Tibial nerve (tissue), 4 donors: ENCODE measurements around the gene CCDC186. TPM values are rescaled to one million over a fixed set of nuclear protein-coding genes. Genes with fewer than 3 reads are reported as not detected.

ENCODE experiments used
- DNase-seq, 2 donors: peaks; one replicate each; pipeline ENCODE4 v3.0.0-alpha.2; 2019; ENCODE audit warnings: low spot score in 2 of 2
- H3K27ac ChIP-seq, 4 donors: fragments of 200-600 bp; sonication (generic) in 3 of 4; one replicate each; pipeline ENCODE4 v1.5.1; 2017 to 2019; ENCODE audit warnings: mild to moderate bottlenecking in 1 of 4
- H3K27me3 ChIP-seq, 2 donors: fragments of 200-600 bp; sonication (generic) in 1 of 2; one replicate each; pipeline versions ENCODE4 v1.5.1 to v1.6.0; 2017 to 2019
- H3K36me3 ChIP-seq, 3 donors: fragments of 200-600 bp; sonication (generic); one replicate each; pipeline ENCODE4 v1.5.1; 2018 to 2019
- H3K4me1 ChIP-seq, 4 donors: fragments of 200-600 bp; sonication (generic) in 3 of 4; one replicate each; pipeline ENCODE4 v1.5.1; 2017 to 2019
- H3K4me3 ChIP-seq, 4 donors: fragments of 200-600 bp; sonication (generic) in 3 of 4; one replicate each; pipeline ENCODE4 v1.5.1; 2017 to 2019; ENCODE audit warnings: mild to moderate bottlenecking in 1 of 4, moderate library complexity in 1 of 4
- H3K9me3 ChIP-seq, 4 donors: fragments of 200-600 bp; sonication (generic) in 3 of 4; one replicate each; pipeline ENCODE4 v1.5.1; 2017 to 2019
- EP300 ChIP-seq, 2 donors: sonication (generic); formaldehyde crosslinking; IDR thresholded peaks; one replicate each; pipeline ENCODE4 v1.6.1; 2017; ENCODE audit warnings: antibody characterized with exemption in 2 of 2, mild to moderate bottlenecking in 1 of 2
- POLR2A ChIP-seq, 2 donors: fragments of 450-650 bp; IDR thresholded peaks; one replicate each; pipeline ENCODE4 v1.6.1; 2017; ENCODE audit warnings: antibody characterized with exemption in 2 of 2, mild to moderate bottlenecking in 2 of 2, moderate library complexity in 2 of 2
- WGBS, 2 donors: methylation state at CpG; one replicate each; pipeline ENCODE4 v1.1.5; 2018; 5-methylcytosine and 5-hydroxymethylcytosine counted together
- total RNA-seq, 4 donors: library from RNA; depleted of rRNA; stranded (reverse); fragments of >200 nt; gene quantifications; one replicate each; pipeline ENCODE4 v1.1.0, GENCODE V29; 2016
- TF ChIP-seq, protein P1 (sequence below), 5 experiments: fragments of 200-600 bp in 3 of 5; fragments of 450-650 bp in 2 of 5; sonication (generic) in 3 of 5; IDR thresholded peaks; one replicate each; pipeline ENCODE4 v1.5.1; 2016 to 2019; ENCODE audit warnings: antibody characterized with exemption in 5 of 5, mild to moderate bottlenecking in 3 of 5, moderate library complexity in 2 of 5

CCDC186 gene
- total RNA-seq, 4 donors from 2014 or later: 11.6 to 18.0 (median 14.4) TPM

DNA sequence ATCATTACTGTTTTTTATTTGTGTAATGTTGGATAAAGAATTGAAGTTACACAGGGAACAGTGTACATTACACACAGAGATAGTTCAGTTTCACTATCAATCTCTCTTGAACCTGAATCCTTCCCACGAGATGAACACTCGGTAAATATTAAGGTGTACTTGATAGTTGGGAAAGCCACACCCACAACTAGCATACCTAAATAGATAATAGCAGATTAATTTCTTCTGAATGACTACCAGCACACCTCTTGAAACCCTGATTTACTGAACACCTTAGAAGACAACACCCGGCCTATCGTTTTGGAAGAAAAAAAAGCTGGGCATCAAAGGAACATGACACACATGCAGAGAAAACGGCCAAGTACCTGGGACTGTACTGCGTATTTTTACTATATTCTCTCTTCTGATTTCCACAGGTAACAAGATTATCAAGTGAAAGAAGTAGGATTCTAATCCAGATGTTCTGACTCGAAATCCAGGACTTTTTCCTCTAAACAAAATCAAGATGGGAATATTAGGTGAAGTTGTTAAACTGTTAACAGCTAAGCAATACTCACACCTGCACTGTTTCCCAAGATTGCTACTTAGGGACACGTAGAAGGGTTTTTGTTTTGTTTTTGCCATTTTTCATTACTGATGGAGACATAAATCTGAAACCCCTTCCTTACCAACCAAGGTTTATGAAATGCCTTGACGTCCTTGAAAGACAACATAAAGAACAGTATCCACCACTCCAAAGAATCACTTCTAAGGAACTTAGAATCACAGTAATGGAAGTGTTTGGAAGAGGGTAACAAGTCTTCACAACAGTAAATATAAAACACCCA, 1.0 kb downstream of the CCDC186 start:
- peaks cover 0 to 20% (median 0%) of the 10 kb centered on the region in 3 donors for H3K36me3 ChIP-seq
- WGBS, 2 donors: 40 to 45% methylated on average over 9 of the region's 9 CpGs
- no peaks in the 10 kb centered on the region for H3K27me3 ChIP-seq
- peak overlapping the region; percentile 82 to 95 (median 88) for H3K27ac ChIP-seq
- DNase-seq: no peak
- peak overlapping the region; percentile 81 to 93 (median 86) for H3K4me3 ChIP-seq
- H3K9me3 ChIP-seq: peaks cover 0 to 17% (median 0%) of the 10 kb centered on the region in 4 donors
- TF ChIP-seq EP300 (IDR thresholded peaks at IDR 0.05) (no peak), POLR2A (IDR thresholded peaks at IDR 0.05) (no peak)
- TF ChIP-seq, protein P1, sequence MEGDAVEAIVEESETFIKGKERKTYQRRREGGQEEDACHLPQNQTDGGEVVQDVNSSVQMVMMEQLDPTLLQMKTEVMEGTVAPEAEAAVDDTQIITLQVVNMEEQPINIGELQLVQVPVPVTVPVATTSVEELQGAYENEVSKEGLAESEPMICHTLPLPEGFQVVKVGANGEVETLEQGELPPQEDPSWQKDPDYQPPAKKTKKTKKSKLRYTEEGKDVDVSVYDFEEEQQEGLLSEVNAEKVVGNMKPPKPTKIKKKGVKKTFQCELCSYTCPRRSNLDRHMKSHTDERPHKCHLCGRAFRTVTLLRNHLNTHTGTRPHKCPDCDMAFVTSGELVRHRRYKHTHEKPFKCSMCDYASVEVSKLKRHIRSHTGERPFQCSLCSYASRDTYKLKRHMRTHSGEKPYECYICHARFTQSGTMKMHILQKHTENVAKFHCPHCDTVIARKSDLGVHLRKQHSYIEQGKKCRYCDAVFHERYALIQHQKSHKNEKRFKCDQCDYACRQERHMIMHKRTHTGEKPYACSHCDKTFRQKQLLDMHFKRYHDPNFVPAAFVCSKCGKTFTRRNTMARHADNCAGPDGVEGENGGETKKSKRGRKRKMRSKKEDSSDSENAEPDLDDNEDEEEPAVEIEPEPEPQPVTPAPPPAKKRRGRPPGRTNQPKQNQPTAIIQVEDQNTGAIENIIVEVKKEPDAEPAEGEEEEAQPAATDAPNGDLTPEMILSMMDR (IDR thresholded peaks at IDR 0.05): no peak
- H3K4me1 ChIP-seq: peaks cover 0 to 29% (median 8%) of the 10 kb centered on the region in 4 donors

DNA sequence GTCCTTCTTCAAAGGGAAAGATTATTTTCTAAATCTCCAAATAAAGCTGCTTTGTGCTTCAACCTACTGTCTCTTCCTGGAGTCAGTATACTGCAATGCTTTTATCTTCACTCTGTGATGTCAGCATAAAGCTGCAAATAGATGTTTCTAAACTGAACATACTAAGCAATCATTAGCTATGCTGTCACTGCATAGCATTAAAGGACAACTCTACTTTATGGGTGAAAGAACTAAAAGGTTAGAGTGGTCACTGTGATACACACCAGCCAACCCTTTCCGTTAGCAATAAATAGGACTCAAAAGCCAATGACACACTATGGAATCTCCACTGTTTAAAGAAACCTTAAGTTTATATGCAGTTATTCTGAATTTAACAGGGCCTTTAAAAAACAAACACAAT, 1.8 kb downstream of the CCDC186 start:
- peaks cover 0 to 29% (median 8%) of the 10 kb centered on the region in 4 donors for H3K4me1 ChIP-seq
- no peak for DNase-seq
- WGBS, 2 donors: 13 to 33% methylated on average over 1 of the region's 1 CpG
- peak overlapping the region in 2 of 4 donors; percentile 81 to 93 for H3K4me3 ChIP-seq
- H3K9me3 ChIP-seq: peaks cover 0 to 17% (median 0%) of the 10 kb centered on the region in 4 donors
- H3K36me3 ChIP-seq: peaks cover 0 to 20% (median 0%) of the 10 kb centered on the region in 3 donors
- TF ChIP-seq POLR2A (IDR thresholded peaks at IDR 0.05) (no peak), EP300 (IDR thresholded peaks at IDR 0.05) (no peak)
- TF ChIP-seq, protein P1 (IDR thresholded peaks at IDR 0.05): no peak
- H3K27me3 ChIP-seq: no peaks in the 10 kb centered on the region
- peak overlapping the region in 2 of 4 donors; percentile 82 to 95 for H3K27ac ChIP-seq

DNA sequence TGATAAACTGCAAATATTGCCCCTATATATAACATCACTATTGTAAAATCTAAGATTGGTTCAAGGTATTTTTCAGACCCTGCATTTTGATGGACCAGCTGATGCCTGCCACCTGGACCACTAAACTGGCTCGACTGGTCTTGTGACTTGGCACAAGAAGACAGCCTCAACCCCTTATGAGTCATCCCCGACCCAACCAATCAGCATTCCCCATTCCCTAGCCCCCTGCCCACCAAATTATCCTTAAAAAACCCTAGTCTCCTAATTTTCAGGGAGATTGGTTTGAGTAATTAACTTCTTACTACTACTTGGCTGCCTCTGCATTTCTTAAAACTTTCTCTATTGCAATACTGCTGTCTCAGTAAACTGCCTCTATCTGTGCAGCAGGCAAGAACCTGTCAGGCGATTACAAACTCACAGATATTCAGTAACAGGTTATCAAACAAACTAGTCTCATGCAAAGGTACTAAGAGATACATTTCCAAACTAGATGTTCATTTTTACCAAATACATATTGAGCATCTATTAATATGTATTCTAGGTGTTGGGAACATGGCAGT, 5.5 kb downstream of the CCDC186 start:
- 96 to 100% methylated on average over 3 of the region's 3 CpGs for WGBS, 2 donors
- H3K36me3 ChIP-seq: peaks cover 0 to 20% (median 0%) of the 10 kb centered on the region in 3 donors
- H3K4me3 ChIP-seq: no peak overlapping the region
- no peak for DNase-seq
- H3K27ac ChIP-seq: no peak overlapping the region
- TF ChIP-seq EP300 (IDR thresholded peaks at IDR 0.05) (no peak), POLR2A (IDR thresholded peaks at IDR 0.05) (no peak)
- TF ChIP-seq, protein P1 (IDR thresholded peaks at IDR 0.05): no peak
- no peaks in the 10 kb centered on the region for H3K27me3 ChIP-seq
- peaks cover 0 to 21% (median 8%) of the 10 kb centered on the region in 4 donors for H3K4me1 ChIP-seq
- peaks cover 0 to 17% (median 0%) of the 10 kb centered on the region in 4 donors for H3K9me3 ChIP-seq

- Histone ChIP-seq H3K36me3 (peaks cover 0 to 20% (median 0%) of the 10 kb centered on the region in 3 donors), H3K4me1 (peaks cover 0 to 24% (median 8%) of the 10 kb centered on the region in 4 donors), H3K4me3 (no peak overlapping the region), H3K27me3 (no peaks in the 10 kb centered on the region), H3K27ac (no peak overlapping the region), H3K9me3 (peaks cover 0 to 17% (median 0%) of the 10 kb centered on the region in 4 donors)
- WGBS, 2 donors: 93 to 98% methylated on average over 3 of the region's 3 CpGs
- DNase-seq: no peak
- TF ChIP-seq EP300 (IDR thresholded peaks at IDR 0.05) (no peak), POLR2A (IDR thresholded peaks at IDR 0.05) (no peak)
- TF ChIP-seq, protein P1 (IDR thresholded peaks at IDR 0.05): no peak
Measured at GRCh38 chr10:114167985-114168384, 6.0 kb downstream of the CCDC186 start.

DNA sequence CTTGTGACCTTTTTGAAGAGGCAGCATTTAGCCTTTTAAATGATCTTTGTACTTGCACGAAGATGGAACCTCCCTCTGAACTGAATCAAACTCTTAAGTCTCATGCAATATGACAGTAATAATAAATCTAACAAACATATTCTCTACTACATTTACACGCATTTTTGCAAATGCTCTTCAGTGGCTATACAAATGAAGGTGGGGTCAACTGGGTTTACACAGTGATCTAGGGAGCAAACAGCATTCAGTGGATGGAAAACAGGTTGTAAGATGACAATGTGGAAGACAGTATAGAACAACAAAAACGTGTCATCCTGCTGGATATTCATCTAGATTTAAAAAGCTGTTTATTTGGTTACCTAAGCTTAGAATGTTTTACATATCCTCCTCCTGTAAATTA, 7.5 kb downstream of the CCDC186 start:
- no peak for TF ChIP-seq POLR2A (IDR thresholded peaks at IDR 0.05)
- TF ChIP-seq EP300 (IDR thresholded peaks at IDR 0.05): no peak
- TF ChIP-seq, protein P1 (IDR thresholded peaks at IDR 0.05): no peak
- no peaks in the 10 kb centered on the region for H3K27me3 ChIP-seq
- no peak overlapping the region for H3K27ac ChIP-seq
- H3K36me3 ChIP-seq: peaks cover 0 to 20% (median 0%) of the 10 kb centered on the region in 3 donors
- peaks cover 0 to 17% (median 0%) of the 10 kb centered on the region in 4 donors for H3K9me3 ChIP-seq
- WGBS, 2 donors: 43 to 54% methylated on average over 3 of the region's 3 CpGs
- DNase-seq: no peak
- H3K4me1 ChIP-seq: peaks cover 0 to 9% (median 0%) of the 10 kb centered on the region in 4 donors
- no peak overlapping the region for H3K4me3 ChIP-seq
